ENCODE data around the gene TM4SF4.

TM4SF4 gene

DNA sequence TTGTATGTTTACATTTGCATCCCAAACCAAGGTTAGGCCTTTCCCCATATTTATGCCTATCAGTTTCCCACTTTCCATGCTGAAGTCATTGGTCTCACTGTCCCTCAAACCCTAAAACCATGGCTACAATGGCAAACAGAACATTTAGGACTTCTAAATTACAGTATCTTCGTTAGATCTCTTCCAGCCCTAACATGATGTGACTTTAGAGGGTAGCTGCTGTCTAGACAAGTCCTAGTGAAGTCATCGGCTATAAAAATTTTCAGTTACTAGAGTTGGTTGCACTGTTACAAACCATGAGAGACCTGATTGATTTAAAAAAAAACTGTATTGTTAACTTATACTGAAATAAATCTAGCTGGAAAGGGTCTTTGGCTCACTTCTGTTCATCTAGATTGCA, 54.6 kb downstream of the TM4SF4 start (continued):
- TF ChIP-seq WT1 (tag by site-specific recombination; IDR thresholded peaks at IDR 0.05) (no peak), ZNF433 (tag by site-specific recombination; IDR thresholded peaks at IDR 0.05; ENCODE audit: low read depth) (no peak), GLI4 (tag by site-specific recombination; IDR thresholded peaks at IDR 0.05) (no peak), ZNF658 (tag by site-specific recombination; IDR thresholded peaks at IDR 0.05) (no peak), ZNF311 (tag by site-specific recombination; IDR thresholded peaks at IDR 0.05; ENCODE audit: borderline replicate concordance) (no peak)

- no peak overlapping the region for H3K27ac ChIP-seq (ENCODE audit: extremely low read depth, low read depth, low read length)
- H3K4me1 ChIP-seq (ENCODE audit: control insufficient read depth, insufficient read depth, low read length) = no peaks in the 10 kb centered on the region
- CTCF ChIA-PET = interaction anchor here (0.7 to 3.0 kb wide), 2 partner anchors 15 to 185 kb away, joined by 4 to 9 read pairs; no protein-coding TSS in a partner anchor
- H3K9me3 ChIP-seq (ENCODE audit: control insufficient read depth, insufficient read depth, low read depth, low read length) = no peaks in the 10 kb centered on the region
- H3K36me3 ChIP-seq (ENCODE audit: control insufficient read depth in 2 of 2, insufficient read depth in 1 of 2, low read length in 2 of 2) = no peaks in the 10 kb centered on the region
- POLR2A ChIA-PET = no interaction called here
- H3K4me3 ChIP-seq (ENCODE audit: low read depth, low read length) = no peak overlapping the region
- no peak for TF ChIP-seq KLF8 (tag by site-specific recombination; IDR thresholded peaks at IDR 0.05)
- TF ChIP-seq, protein P1, sequence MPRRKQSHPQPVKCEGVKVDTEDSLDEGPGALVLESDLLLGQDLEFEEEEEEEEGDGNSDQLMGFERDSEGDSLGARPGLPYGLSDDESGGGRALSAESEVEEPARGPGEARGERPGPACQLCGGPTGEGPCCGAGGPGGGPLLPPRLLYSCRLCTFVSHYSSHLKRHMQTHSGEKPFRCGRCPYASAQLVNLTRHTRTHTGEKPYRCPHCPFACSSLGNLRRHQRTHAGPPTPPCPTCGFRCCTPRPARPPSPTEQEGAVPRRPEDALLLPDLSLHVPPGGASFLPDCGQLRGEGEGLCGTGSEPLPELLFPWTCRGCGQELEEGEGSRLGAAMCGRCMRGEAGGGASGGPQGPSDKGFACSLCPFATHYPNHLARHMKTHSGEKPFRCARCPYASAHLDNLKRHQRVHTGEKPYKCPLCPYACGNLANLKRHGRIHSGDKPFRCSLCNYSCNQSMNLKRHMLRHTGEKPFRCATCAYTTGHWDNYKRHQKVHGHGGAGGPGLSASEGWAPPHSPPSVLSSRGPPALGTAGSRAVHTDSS (tag by site-specific recombination; IDR thresholded peaks at IDR 0.05) = no peak
- no peak for TF ChIP-seq ZNF830 (tag by site-specific recombination; IDR thresholded peaks at IDR 0.05; ENCODE audit: low read depth)
- TF ChIP-seq, protein P2, sequence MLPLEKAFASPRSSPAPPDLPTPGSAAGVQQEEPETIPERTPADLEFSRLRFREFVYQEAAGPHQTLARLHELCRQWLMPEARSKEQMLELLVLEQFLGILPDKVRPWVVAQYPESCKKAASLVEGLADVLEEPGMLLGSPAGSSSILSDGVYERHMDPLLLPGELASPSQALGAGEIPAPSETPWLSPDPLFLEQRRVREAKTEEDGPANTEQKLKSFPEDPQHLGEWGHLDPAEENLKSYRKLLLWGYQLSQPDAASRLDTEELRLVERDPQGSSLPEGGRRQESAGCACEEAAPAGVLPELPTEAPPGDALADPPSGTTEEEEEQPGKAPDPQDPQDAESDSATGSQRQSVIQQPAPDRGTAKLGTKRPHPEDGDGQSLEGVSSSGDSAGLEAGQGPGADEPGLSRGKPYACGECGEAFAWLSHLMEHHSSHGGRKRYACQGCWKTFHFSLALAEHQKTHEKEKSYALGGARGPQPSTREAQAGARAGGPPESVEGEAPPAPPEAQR (tag by site-specific recombination; IDR thresholded peaks at IDR 0.05) = no peak
- TF ChIP-seq GLI4 (tag by site-specific recombination; IDR thresholded peaks at IDR 0.05) = no peak
- TF ChIP-seq ZNF48 (tag by site-specific recombination; IDR thresholded peaks at IDR 0.05) = no peak
Observed at GRCh38 chr3:149532489-149533180, 58.1 kb downstream of the TM4SF4 start.

DNA sequence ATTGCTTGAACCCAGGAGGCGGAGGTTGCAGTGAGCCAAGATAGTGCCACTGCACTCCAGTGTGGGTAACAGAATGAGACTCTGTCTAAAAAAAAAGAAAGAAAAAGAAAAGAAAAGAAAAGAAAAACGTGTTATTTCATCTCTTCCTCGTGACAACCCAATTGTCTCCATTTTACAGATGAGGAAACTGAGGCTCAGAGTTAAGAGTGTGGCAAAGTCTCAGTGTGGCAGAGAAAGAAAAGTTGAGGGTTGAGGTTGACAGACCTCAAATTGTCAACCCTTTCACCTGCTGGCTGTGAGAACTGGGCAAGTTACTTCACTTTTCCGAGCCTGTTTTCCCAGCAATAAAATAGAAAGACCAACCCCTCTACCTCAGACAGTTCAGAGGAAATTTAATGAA, 59.6 kb downstream of the TM4SF4 start:
- no peaks in the 10 kb centered on the region for H3K9me3 ChIP-seq (ENCODE audit: control insufficient read depth, insufficient read depth, low read depth, low read length)
- no peaks in the 10 kb centered on the region for H3K4me1 ChIP-seq (ENCODE audit: control insufficient read depth, insufficient read depth, low read length)
- ChIA-PET POLR2A (no interaction called here), CTCF (interaction anchor here (1.4 kb wide), 1 partner anchor 183 kb away, joined by 8 read pairs; no protein-coding TSS in a partner anchor)
- no peak overlapping the region for H3K27ac ChIP-seq (ENCODE audit: extremely low read depth, low read depth, low read length)
- H3K36me3 ChIP-seq (ENCODE audit: control insufficient read depth in 2 of 2, insufficient read depth in 1 of 2, low read length in 2 of 2) = no peaks in the 10 kb centered on the region
- TF ChIP-seq ZBTB8A (tag by site-specific recombination; IDR thresholded peaks at IDR 0.05) (no peak), TRIM28 (IDR thresholded peaks at IDR 0.05; ENCODE audit: borderline replicate concordance, low read length) (no peak), ZSCAN4 (tag by site-specific recombination; IDR thresholded peaks at IDR 0.05) (no peak), ZNF561 (tag by site-specific recombination; IDR thresholded peaks at IDR 0.05; ENCODE audit: borderline replicate concordance) (no peak), ZNF133 (tag by site-specific recombination; IDR thresholded peaks at IDR 0.05) (no peak), ZFP41 (tag by site-specific recombination; IDR thresholded peaks at IDR 0.05; ENCODE audit: borderline replicate concordance) (no peak), HOXA7 (CRISPR knock-in tag; IDR thresholded peaks at IDR 0.05; ENCODE audit: borderline replicate concordance) (no peak)
- TF ChIP-seq, protein P3, sequence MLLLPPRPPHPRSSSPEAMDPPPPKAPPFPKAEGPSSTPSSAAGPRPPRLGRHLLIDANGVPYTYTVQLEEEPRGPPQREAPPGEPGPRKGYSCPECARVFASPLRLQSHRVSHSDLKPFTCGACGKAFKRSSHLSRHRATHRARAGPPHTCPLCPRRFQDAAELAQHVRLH (tag by site-specific recombination; IDR thresholded peaks at IDR 0.05) = no peak
- no peak overlapping the region for H3K4me3 ChIP-seq (ENCODE audit: low read depth, low read length)
